GM13977 (cell line): ENCODE data around the gene RAD51B.

Source experiments
- DNase-seq: peaks from one replicate; pipeline ENCODE4 v3.0.0; 2012; ENCODE audit warnings: low spot score
- in situ Hi-C: fragments of 300-500 bp; cut with MboI; formaldehyde crosslinking; loops from one replicate; pipeline ENCODE4 v1.12.0; 2022; ENCODE audit warnings: low sequenced_read_pairs, low pct_unique_long_range_greater_than_20kb, mixed read lengths, inconsistent platforms; ENCODE audit not compliant: unreplicated experiment
- TF ChIP-seq, protein P1 (sequence below): IDR thresholded peaks from 2 replicates; pipeline ENCODE4 v1.5.1; 2012; ENCODE audit warnings: mild to moderate bottlenecking, control low read depth; ENCODE audit not compliant: insufficient read depth; ENCODE audit errors: extremely low read depth, missing control alignments

RAD51B gene

DNA sequence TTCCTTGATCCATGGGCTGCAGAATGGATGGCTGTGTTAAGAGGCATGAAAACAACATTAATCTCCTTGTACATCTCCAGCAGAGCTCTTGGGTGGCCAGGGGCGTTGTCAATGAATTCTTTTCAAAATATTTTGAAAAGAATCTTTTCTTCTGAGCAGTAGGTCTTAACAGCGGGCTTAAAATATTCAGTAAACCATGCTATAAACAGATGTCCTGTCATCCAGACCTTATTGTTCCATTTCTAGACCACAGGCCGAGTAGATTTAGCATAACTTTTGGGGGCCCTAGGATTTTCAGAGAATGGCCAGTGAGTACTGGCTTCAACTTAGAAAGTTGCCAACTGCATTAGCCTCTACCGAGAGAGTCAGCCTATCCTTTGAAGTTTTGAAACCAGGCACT is 130.2 kb downstream of the RAD51B start:
- in situ Hi-C loops = loop anchor here (10.0 kb wide), 2 partner anchors 295 to 885 kb away; no protein-coding TSS in a partner anchor
- TF ChIP-seq, protein P1, sequence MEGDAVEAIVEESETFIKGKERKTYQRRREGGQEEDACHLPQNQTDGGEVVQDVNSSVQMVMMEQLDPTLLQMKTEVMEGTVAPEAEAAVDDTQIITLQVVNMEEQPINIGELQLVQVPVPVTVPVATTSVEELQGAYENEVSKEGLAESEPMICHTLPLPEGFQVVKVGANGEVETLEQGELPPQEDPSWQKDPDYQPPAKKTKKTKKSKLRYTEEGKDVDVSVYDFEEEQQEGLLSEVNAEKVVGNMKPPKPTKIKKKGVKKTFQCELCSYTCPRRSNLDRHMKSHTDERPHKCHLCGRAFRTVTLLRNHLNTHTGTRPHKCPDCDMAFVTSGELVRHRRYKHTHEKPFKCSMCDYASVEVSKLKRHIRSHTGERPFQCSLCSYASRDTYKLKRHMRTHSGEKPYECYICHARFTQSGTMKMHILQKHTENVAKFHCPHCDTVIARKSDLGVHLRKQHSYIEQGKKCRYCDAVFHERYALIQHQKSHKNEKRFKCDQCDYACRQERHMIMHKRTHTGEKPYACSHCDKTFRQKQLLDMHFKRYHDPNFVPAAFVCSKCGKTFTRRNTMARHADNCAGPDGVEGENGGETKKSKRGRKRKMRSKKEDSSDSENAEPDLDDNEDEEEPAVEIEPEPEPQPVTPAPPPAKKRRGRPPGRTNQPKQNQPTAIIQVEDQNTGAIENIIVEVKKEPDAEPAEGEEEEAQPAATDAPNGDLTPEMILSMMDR = no peak
- DNase-seq = no peak

DNA sequence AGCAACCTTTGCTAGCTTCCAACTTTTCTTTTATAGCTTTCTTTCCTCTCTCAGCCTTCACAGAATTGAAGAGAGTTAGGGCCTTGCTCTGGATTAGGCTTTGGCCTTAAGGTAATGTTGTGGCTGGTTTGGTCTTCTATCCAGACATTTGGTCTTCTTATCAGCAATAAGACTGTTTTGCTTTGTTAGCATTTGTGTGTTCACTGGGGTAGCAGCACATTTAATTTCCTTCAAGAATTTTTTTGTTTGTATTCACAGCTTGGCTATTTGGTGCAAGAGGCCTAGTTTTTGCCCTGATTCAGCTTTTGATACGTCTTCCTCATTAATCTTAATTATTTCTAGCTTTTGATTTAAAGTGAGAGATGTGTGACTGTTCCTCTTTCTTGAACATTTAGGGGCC is 130.8 kb downstream of the RAD51B start:
- TF ChIP-seq, protein P1 = no peak
- in situ Hi-C loops = loop anchor here (10.0 kb wide), 1 partner anchor 294 kb away; no protein-coding TSS in a partner anchor
- no peak for DNase-seq

DNA sequence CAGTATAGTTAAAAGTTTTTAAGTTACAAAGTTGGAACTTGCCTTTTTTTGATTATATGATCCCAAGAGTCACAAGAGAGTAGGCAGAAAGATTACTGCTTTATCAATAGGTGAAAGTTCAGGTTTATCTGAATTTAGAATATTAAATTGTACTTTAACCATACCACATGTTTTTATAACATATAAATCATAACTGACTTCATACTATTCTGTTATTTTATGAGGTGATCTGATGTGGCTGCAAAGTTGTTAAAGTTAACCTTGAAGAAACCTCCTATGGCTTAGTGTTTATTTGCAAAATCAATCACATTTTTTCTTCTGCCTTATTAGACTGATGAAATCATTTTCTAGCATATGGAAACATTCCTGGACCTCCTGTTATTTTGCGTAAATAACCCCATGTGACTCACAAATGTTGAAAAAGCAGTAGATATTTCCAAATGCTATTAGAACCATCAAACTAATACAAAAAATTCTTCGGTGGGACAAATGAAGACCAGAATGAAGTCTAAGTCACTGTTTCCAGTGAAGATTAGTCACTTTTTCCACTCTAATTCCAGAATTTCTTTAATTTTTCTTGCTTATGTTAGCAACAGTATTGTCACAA is 132.1 kb downstream of the RAD51B start:
- in situ Hi-C loops = loop anchor here (10.0 kb wide), 1 partner anchor 293 kb away; no protein-coding TSS in a partner anchor
- DNase-seq = no peak
- TF ChIP-seq, protein P1 = no peak

DNA sequence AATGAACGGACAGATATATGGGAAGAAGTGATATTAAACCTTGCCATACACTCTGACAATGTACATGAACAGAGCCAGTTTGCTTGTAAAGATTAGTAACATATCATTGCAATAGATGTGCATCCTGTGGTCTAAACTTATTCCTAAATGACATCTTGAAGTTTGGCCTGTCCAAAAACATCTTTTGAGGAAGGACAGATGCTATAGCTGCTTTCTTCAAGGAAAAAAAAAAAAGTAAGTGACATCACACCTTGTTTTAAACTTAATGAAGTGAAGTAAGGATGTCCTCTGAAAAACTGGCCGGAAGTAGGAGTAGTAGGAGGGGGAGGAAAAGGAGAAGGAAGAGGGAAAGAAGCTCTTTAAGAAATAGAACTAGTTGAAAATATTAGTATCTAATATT is 132.8 kb downstream of the RAD51B start:
- DNase-seq = no peak
- in situ Hi-C loops = loop anchor here (10.0 kb wide), 1 partner anchor 292 kb away; no protein-coding TSS in a partner anchor
- TF ChIP-seq, protein P1 = no peak

DNA sequence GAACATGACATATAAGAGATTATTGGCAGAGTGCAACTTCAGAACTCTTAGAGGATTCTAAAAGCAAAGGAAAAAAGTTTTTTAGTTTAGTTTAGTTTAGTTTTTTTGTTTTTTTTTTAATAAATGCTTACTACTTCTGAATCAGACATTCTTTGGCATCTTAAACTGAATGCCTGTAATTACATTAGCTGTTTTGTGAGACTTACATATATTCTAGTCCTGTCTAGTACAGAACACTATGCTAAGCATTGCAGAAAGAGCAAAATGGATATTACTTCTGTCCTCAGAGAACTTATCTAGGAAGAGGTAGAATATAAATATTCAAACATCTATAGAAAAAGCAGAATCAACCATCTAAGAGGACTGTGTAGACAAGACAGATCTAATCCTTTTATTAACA is 133.2 kb downstream of the RAD51B start:
- TF ChIP-seq, protein P1 = no peak
- in situ Hi-C loops = loop anchor here (10.0 kb wide), 1 partner anchor 292 kb away; no protein-coding TSS in a partner anchor
- no peak for DNase-seq

DNA sequence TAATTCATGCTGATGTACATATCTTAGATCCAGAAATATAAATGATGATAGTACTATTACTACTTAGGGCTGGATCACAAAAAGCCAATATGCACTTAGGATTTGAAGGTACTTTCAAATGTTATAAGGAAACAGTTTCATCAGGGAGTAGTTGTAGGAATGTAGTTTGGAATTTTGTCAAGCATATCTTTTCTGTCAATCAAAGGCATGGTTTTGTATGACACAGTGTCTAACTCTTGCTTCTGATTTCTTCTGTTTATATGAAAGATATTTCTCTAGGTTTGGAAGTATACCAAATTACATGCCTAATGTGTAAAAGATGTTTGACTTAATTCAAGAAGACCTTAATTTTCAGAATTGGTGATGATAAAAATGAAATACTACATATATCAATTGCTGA is 135.7 kb downstream of the RAD51B start:
- TF ChIP-seq, protein P1 = no peak
- in situ Hi-C loops = loop anchor here (10.0 kb wide), 1 partner anchor 290 kb away; no protein-coding TSS in a partner anchor

More for the DNA sequence above, 135.7 kb downstream of the RAD51B start:
- DNase-seq = no peak
